DND-41 (cell line): ENCODE results near the gene SH3BP5.

ENCODE experiments used
- CTCF ChIP-seq: IDR thresholded peaks from 2 replicates; pipeline ENCODE4 v1.5.1; 2012; ENCODE audit warnings: borderline replicate concordance, low read length, moderate library complexity, mild to moderate bottlenecking; ENCODE audit not compliant: poor library complexity, severe bottlenecking; ENCODE audit errors: extremely low read depth
- EZH2 ChIP-seq: IDR thresholded peaks from 3 replicates; pipeline ENCODE4 v1.6.1; 2012; ENCODE audit warnings: borderline replicate concordance, low read depth, mild to moderate bottlenecking, moderate library complexity, low read length, inconsistent platforms; ENCODE audit not compliant: severe bottlenecking

- TF ChIP-seq CTCF (no peak), EZH2 (no peak)
Measured at GRCh38 chr3:15330031-15330596, 2.3 kb downstream of the SH3BP5 start.
